Heart right ventricle (tissue), 16 donors: ENCODE data around the gene GNG7. TPM values are rescaled to one million over a fixed set of nuclear protein-coding genes. Genes with fewer than 3 reads are reported as not detected.

Experiments used
- ATAC-seq, 8 donors: fragments of 200-7000 bp; cut with Tn5 transposase; one replicate each; pipeline ENCODE4 v1.9.1; 2020; ENCODE audit warnings: mild to moderate bottlenecking in 8 of 8, moderate library complexity in 8 of 8, moderate number of reproducible peaks in 1 of 8
- DNase-seq, 2 donors: peaks; one replicate each; pipeline ENCODE4 v3.0.0-alpha.2; 2020
- H3K27ac ChIP-seq, 10 donors: fragments of 200-600 bp; sonication (generic) in 2 of 10; one replicate each; pipeline versions ENCODE4 v1.5.0 to v1.8.0; 2020 to 2022; ENCODE audit warnings: mild to moderate bottlenecking in 3 of 10
- H3K27me3 ChIP-seq, 7 donors: fragments of 200-600 bp; one replicate each; pipeline ENCODE4 v1.8.0; 2021 to 2022; ENCODE audit warnings: mild to moderate bottlenecking in 2 of 7
- H3K36me3 ChIP-seq, 9 donors: fragments of 200-600 bp; sonication (generic) in 1 of 9; one replicate each; pipeline versions ENCODE4 v1.5.0 to v1.8.0; 2020 to 2022; ENCODE audit warnings: mild to moderate bottlenecking in 2 of 9
- H3K4me1 ChIP-seq, 9 donors: fragments of 200-600 bp; sonication (generic) in 1 of 9; one replicate each; pipeline versions ENCODE4 v1.5.0 to v1.8.0; 2020 to 2022; ENCODE audit warnings: mild to moderate bottlenecking in 4 of 9
- H3K4me3 ChIP-seq, 10 donors: fragments of 200-600 bp; sonication (generic) in 2 of 10; one replicate each; pipeline versions ENCODE4 v1.5.0 to v1.8.0; 2020 to 2022; ENCODE audit warnings: mild to moderate bottlenecking in 7 of 10, moderate library complexity in 2 of 10
- H3K9me3 ChIP-seq, 11 donors: fragments of 200-600 bp in 10 of 11; sonication (generic) in 2 of 11; one replicate each; pipeline versions ENCODE4 v1.5.0 to v1.8.0; 2013 to 2022; ENCODE audit warnings: mild to moderate bottlenecking in 2 of 11, control low read depth in 1 of 11, moderate library complexity in 1 of 11
- CTCF ChIP-seq, 9 donors: fragments of 200-600 bp; sonication (generic) in 2 of 9; IDR thresholded peaks; one replicate each; pipeline versions ENCODE4 v1.5.0 to v1.8.0; 2021 to 2022; ENCODE audit warnings: antibody characterized with exemption in 9 of 9, mild to moderate bottlenecking in 5 of 9, moderate library complexity in 1 of 9
- WGBS, 2 donors: extraction: QIAGEN DNeasy Blood & Tissue Kit; methylation state at CpG; one replicate each; pipeline ENCODE4 v1.1.7; 2013; ENCODE audit warnings: inconsistent platforms in 1 of 2; 5-methylcytosine and 5-hydroxymethylcytosine counted together
- intact Hi-C, 10 donors: fragments of 100-400 bp; cut with DNase I; formaldehyde crosslinking; loops; one replicate each; pipeline versions ENCODE4 v1.11.1 to v1.14.2; 2022
- polyA plus RNA-seq, 2 donors: library from polyadenylated mRNA; stranded (reverse); fragments of 200-250 nt; gene quantifications; one replicate each; pipeline ENCODE4 v1.2.3, GENCODE V29; 2013
- total RNA-seq, 10 donors: library from RNA; stranded (reverse); fragmentation: NEBNext Ultra II Directional in 3 of 10; extraction: Animal tissue kit (Norgen Biotek cat#: 25700) in 3 of 10; gene quantifications; one replicate each; pipeline versions ENCODE4 v1.2.1 to v1.2.4, GENCODE V29; 2021 to 2023
- donor health status: Arrhythmogenic right ventricular cardiomyopathy.
- donor health status: ischemic (EF 13 %, LVEDD 7.1; RV severe dilation, severe dysfunction).
- donor health status: healthy with polysubstance abuse.
- donor health status: DM: no; HTN: yes; CAD: no.
- donor health status: DM: no; HTN: no; CAD: no.
- donor health status: ischemic (EF 25% LVEDD 6.9; RV normal size, moderate dysfunction).
- donor health status: ischemic (EF 25% LVEDD 5.7; RV mildly dilated, moderate dysfunction).
- donor health status: healthy.
- donor health status: DM: yes; HTN: yes; CAD: no.
- donor health status: Ischemic cardiomyopathy.
- donor health status: ischemic (EF 35%, LVEDD 5.7; RV mildly dilated, moderate dysfunction).
- donor health status: nonischemic (EF 11% LVEDD 7.7; RV severe dilation, severe dysfunction).
- donor health status: DM: yes; HTN: yes; CAD: no.
- donor health status: PGD.
- donor health status: ischemic (EF 29% LVEDD 5.4; RV normal size, mild dysfunction).
- donor health status: nonischemic (EF 23%, LVEDD 6.1; RV moderate dilation, normal function).

GNG7 gene
- total and polyA plus RNA-seq, 12 donors: 8.4 to 56.9 (median 39.1) TPM

GRCh38 chr19:2529473-2529918 lies 173.0 kb downstream of the GNG7 start:
- no peak overlapping the region for H3K27ac ChIP-seq
- H3K4me1 ChIP-seq: peaks cover 2 to 17% (median 9%) of the 10 kb centered on the region in 9 donors
- intact Hi-C loops: no loop called here
- H3K9me3 ChIP-seq: peaks cover 0 to 13% (median 0%) of the 10 kb centered on the region in 11 donors
- H3K27me3 ChIP-seq: no peaks in the 10 kb centered on the region
- H3K4me3 ChIP-seq: no peak overlapping the region
- ATAC-seq (peak in 3 of 8 donors; percentile 20 to 77 (median 23)), DNase-seq (no peak)
- WGBS, 2 donors: 65 to 71% methylated on average over 9 of the region's 9 CpGs
- no peaks in the 10 kb centered on the region for H3K36me3 ChIP-seq
- TF ChIP-seq CTCF (IDR thresholded peaks at IDR 0.05): no peak

- Histone ChIP-seq H3K4me3 (no peak overlapping the region), H3K36me3 (no peaks in the 10 kb centered on the region), H3K9me3 (peaks cover 0 to 8% (median 0%) of the 10 kb centered on the region in 11 donors), H3K27ac (no peak overlapping the region), H3K27me3 (no peaks in the 10 kb centered on the region), H3K4me1 (peaks cover 2 to 18% (median 9%) of the 10 kb centered on the region in 9 donors)
- no peak for ATAC-seq
- 72 to 90% methylated on average over 8 of the region's 8 CpGs for WGBS, 2 donors
- intact Hi-C loops: no loop called here
- no peak for DNase-seq
- no peak for TF ChIP-seq CTCF (IDR thresholded peaks at IDR 0.05)
These were observed 173.8 kb downstream of the GNG7 start for GRCh38 chr19:2528675-2529101.

GRCh38 chr19:2527686-2528085 lies 174.8 kb downstream of the GNG7 start:
- H3K9me3 ChIP-seq: peaks cover 0 to 5% (median 0%) of the 10 kb centered on the region in 11 donors
- DNase-seq (no peak), ATAC-seq (no peak)
- intact Hi-C loops: no loop called here
- peaks cover 2 to 18% (median 9%) of the 10 kb centered on the region in 9 donors for H3K4me1 ChIP-seq
- H3K36me3 ChIP-seq: no peaks in the 10 kb centered on the region
- H3K27ac ChIP-seq: no peak overlapping the region
- 87 to 95% methylated on average over 4 of the region's 4 CpGs for WGBS, 2 donors
- no peak for TF ChIP-seq CTCF (IDR thresholded peaks at IDR 0.05)
- no peaks in the 10 kb centered on the region for H3K27me3 ChIP-seq
- no peak overlapping the region for H3K4me3 ChIP-seq

- intact Hi-C loops: no loop called here
- WGBS, 2 donors: 83 to 87% methylated on average over 13 to 14 of the region's 14 CpGs
- H3K4me3 ChIP-seq: no peak overlapping the region
- no peaks in the 10 kb centered on the region for H3K36me3 ChIP-seq
- TF ChIP-seq CTCF (IDR thresholded peaks at IDR 0.05): no peak
- peaks cover 2 to 18% (median 9%) of the 10 kb centered on the region in 9 donors for H3K4me1 ChIP-seq
- no peak overlapping the region for H3K27ac ChIP-seq
- ATAC-seq: no peak
- peaks cover 0 to under 1% (median 0%) of the 10 kb centered on the region in 11 donors for H3K9me3 ChIP-seq
- no peaks in the 10 kb centered on the region for H3K27me3 ChIP-seq
- DNase-seq: no peak
These were observed 175.3 kb downstream of the GNG7 start for GRCh38 chr19:2527171-2527570.
